GM19324 (cell line): ENCODE measurements around the gene VPS33A.
"Not testable (repeated sequence)": the region's sequence is repeated elsewhere in the genome, so short reads cannot be mapped to it uniquely, and the experiment has no call there.

Experiments
- ATAC-seq: cut with Tn5 transposase; IDR thresholded peaks from one replicate; pipeline ENCODE4 v1.9.1; 2021; ENCODE audit warnings: mild to moderate bottlenecking, moderate library complexity; ENCODE audit not compliant: unreplicated experiment, low FRiP score

VPS33A gene

GRCh38 chr12:122258462-122258861 lies 7.8 kb downstream of the VPS33A start:
- not testable (repeated sequence) for ATAC-seq

- ATAC-seq: no peak
These were observed 15.8 kb downstream of the VPS33A start for GRCh38 chr12:122250536-122250935.

DNA sequence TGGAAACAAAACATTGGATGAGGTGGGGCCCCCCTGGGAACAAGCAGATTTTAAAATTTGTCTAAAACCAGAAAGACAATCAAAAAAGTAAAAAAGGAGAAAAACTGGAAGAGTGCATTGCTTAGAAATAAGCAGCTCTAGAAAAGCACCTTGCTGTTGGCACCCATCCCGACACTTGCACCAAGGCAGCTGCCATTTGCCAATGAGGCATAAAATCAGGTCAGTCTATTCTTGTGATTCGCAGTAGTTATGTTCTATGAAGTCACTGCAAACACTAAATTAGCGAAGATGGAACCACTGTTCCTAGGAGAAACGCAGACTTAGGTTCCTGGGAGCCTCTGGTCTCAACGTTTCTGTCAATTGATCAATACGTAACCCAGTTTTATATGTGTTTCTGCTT lies 16.2 kb downstream of the VPS33A start:
- no peak for ATAC-seq

GRCh38 chr12:122245553-122245952 lies 20.7 kb downstream of the VPS33A start:
- ATAC-seq: no peak

GRCh38 chr12:122244565-122245371 lies 21.5 kb downstream of the VPS33A start:
- no peak for ATAC-seq

DNA sequence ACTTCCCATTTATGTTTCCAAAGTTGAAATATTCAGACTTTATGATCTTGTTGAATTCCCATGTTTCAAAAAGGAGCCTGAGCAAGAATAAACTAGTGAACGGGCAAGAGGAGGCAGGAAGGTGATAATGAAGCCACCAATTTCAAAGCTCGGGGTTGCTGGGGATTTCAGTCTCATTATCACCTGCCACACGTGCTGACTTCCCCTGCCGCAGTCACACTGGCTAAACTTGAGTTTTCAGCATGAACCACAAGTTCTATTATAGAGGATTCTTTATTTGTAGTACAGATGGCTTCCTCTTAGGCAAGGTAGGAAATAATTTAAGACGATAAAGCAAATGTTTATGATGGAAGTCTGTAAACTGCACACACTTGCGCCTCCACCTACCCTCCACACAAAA lies 22.3 kb downstream of the VPS33A start:
- no peak for ATAC-seq

- ATAC-seq: no peak
These were observed 27.4 kb downstream of the VPS33A start for GRCh38 chr12:122238861-122239260.

DNA sequence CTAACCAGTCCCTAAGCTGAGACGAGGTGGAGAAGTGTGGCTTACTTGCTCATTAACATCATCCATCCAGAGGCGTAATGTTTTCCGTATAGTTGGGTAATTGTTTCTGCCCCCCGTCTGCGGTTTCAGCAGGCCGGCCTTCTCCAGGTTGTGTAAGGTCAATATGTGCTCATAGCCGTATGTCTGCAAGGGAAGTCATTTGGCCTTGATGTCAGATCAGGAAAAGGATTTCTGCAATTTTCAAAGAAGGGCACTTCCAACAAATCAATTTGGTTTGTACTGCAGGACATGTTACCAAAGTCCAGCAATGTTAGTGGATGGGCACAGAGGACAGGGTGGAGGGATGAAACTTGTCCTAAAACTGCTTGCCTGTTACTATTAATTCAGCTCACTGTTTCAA lies 30.6 kb downstream of the VPS33A start:
- ATAC-seq: no peak

DNA sequence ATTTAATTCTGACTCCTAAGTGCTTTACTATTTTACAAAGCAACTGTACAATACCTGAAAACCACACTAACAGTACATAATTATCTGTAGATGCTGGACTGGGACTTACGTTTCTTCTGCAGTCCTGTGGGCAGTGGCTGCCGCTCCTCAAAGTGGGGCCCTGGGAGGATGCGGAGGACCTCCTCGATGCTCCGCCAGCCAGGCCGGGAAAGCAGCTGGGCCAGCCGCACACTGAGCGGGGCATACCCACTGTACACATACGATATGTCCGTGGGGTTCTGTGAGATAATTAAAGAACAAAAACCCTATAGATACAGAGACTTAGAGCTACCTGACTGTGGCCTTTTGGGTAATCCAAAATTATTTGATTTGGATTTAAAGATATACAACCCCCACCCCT lies 33.6 kb downstream of the VPS33A start:
- no peak for ATAC-seq

DNA sequence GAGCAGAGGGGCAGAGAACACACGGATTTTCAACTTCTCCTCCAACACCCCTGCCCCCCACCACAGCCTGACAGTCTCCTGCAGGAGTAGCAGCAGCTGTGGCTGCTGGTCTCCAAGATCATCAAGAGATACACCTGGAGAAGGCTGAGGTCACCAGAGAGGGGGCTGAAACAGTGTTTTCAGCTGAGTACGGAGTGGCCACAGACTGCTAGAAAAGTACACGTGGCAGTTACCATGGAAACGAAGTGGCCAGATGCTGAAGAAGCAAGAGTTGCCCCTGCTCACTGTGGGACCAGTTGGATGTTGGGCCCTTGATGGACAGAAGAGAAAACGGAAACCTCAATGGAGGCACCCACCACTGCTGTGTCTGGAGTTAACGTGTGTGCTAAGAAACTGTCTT lies 35.5 kb downstream of the VPS33A start:
- no peak for ATAC-seq

GRCh38 chr12:122228092-122228491 lies 38.2 kb downstream of the VPS33A start:
- ATAC-seq: no peak

DNA sequence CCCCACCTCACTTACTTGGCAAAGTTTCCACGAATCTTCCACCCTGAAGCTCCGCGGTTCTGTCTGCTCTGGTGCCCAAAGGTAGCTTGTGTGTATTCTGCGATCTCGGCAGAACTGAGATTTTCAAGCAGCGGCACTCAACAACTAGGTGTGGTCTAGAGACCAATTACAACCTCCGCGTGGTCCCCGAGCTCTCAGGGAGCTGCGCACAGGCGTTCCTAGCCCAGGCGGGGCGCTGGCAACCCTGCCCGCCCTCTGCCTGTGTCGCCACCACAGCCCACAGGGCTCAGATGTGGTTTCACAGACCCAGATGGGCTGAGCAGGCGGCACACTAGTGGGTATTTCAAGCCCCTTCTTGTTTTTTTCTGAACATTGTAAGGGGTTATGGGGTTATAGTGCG lies 39.0 kb downstream of the VPS33A start:
- no peak for ATAC-seq

DNA sequence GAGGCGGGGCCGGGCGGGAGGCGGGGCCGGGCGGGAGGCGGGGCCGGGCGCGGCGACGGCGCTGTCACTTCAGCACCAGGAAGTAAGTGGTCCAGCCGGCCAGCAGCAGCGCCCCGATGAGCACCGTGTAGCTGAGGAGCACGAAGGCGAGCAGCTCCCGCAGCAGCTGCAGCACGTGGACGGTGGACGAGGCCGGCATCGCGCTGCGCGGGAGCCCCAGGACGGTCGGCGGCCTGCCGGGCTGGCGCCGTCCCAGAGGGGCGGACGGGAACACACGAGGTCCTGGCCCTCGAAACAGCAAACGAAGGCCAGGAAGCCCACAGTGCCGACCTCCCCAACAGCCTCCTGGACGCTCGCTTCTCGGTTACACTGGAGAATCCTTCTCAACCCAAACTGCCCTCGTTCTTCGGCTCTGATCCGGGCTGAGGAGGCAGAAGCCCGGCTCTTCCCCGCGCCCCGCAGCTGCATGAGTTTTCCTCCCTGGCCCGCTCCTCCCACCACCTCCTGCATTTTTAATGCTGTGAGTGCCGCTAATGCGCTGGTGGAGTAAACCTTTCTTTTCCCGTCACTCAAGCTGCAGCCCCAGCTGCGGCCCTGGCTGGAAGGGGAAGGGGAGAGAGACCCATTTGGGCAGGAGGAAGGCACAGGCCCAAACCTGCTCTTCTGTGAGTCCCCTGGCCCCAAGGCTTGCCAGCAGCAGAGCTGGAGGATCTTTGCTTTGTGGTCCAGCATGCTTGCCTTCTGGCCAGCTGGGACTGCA lies 39.7 kb downstream of the VPS33A start:
- no peak for ATAC-seq

DNA sequence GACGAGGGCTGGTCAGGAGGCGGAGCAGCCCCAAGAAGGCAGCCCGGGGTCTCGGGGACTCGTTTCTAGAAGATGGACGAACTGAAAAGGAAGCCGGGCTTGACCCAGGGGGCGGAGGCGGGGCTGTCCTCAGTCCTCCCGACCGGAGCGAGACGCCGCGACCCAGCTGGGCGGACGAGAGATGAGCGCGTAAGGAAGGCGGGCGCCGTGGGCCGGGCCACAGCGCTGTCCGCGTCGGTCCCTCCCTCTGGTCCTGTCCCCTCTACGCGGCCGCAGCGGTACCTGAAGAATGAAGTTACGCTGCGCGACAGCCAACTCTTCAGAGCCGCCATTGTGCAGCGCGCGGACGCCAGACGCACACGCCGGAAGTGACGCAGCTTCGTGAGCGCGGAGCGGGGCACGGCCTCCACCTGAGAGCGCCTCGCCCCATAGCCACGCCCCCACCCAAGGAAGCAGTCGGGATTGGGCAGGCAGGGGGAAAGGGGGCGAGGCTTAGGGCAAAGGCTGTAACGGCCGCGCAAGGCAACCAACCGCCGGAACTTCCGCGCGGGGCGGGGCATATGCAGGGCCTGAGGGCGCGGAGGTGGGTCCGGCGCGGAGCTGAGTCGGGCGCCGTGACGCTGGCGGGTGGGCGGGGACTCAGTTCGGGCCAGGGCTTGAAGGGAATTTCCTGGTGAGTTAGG lies 40.5 kb downstream of the VPS33A start, which contains the start of gene DIABLO:
Gene DIABLO, minus strand, starts transcription at position 370 of the 683 bp plus-strand sequence. Its CDS starts 38 bp downstream, at position 332.
- peak; percentile 94 for ATAC-seq

DNA sequence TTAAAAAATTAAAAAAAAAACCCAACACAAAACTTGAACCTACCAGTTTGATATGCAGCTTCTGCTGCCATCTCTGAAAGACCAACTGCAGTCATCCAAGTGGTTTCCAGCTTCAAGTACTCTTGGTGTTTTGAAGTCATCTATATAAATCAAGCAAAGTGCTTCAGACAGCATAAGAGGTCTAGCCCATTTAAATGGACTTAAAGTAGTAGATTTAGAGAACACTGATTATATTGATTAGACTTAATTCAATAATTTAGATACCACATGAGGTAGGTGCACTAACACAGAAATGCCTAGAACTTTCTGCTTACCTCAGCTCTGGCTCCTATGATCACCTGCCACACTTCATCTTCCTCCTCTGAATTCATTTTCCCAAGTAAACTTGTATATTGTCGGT lies 49.8 kb downstream of the VPS33A start:
- ATAC-seq: no peak

GRCh38 chr12:122215771-122216170 lies 50.5 kb downstream of the VPS33A start:
- ATAC-seq: no peak

DNA sequence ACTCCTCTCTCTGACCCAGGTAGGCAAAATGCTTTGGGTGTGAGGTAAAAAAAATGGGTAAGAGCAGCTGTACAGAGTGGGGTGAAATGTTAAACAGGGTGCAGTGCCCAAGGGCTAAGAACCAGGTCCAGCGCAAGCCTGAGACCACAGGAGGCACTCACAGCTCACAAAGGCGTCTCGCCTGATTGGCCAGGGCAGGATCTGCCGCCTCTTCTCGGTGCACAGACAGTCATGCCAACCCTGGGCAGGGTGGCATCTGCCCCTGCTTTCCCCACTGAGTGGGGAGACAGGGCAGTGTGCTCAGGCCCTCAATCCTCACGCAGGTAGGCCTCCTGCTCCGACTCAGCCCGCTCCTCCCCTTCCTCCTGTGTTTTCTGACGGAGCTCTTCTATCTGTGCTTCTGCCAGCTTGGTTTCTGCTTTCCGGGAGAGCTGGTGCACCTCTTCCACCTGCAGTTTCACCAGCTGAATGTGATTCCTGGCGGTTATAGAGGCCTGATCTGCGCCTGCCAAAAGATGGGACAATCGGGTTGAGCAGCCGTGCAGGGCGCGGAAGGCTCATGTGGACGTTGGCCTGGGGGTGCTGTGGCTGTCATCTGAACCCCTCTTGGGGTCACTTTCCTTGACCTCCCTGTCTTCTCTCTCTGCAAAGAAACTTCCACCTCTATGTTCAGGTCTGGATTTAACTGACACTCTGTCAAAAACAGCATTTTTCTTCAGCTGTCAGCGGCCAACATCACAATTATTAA lies 58.0 kb downstream of the VPS33A start:
- no peak for ATAC-seq

DNA sequence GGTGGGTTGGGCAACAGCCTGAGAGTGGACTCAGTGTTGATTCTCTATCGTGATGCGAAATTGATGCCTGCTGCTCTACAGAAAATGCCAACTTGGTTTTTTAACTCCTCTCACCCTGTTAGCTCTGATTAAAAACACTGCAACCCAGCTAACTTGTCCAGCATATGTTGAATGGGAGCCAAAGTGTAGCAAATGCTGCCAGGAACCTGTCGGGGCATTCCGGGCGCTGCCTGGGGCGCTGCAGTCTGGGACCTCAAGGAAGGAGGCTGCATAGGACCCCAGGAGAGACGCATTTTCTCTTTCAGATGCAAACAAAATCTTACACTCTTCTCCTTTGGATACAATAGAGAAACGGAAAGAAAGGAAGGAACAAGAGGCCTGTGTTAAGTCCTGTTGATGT lies 58.9 kb downstream of the VPS33A start:
- ATAC-seq: no peak

GRCh38 chr12:122206976-122207375 lies 59.3 kb downstream of the VPS33A start:
- ATAC-seq: no peak

DNA sequence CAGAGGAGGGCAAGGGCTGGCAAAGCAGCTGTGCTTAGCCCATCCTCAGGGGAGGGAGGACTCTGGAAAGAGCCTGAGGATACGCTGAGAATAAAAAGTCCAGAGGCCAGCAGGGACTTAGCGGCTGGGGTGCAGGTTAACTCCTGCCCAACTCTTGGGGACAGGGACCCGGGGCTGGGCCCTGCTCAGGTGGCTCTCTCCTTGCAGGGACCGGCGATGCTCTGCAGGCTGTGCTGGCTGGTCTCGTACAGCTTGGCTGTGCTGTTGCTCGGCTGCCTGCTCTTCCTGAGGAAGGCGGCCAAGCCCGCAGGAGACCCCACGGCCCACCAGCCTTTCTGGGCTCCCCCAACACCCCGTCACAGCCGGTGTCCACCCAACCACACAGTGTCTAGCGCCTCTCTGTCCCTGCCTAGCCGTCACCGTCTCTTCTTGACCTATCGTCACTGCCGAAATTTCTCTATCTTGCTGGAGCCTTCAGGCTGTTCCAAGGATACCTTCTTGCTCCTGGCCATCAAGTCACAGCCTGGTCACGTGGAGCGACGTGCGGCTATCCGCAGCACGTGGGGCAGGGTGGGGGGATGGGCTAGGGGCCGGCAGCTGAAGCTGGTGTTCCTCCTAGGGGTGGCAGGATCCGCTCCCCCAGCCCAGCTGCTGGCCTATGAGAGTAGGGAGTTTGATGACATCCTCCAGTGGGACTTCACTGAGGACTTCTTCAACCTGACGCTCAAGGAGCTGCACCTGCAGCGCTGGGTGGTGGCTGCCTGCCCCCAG lies 60.0 kb downstream of the VPS33A start:
- ATAC-seq: no peak
